LNCaP clone FGC (cell line): ENCODE results near the gene SEC14L1.

ENCODE experiments used
- DNase-seq: peaks from one replicate; pipeline ENCODE4 v3.0.0-alpha.2; 2011; ENCODE audit warnings: low read depth
- H3K4me3 ChIP-seq: 2 replicates; pipeline ENCODE4 v1.5.1; 2011; ENCODE audit warnings: mild to moderate bottlenecking, low read depth, low read length, control low read depth
- TF ChIP-seq, protein P1 (sequence below): IDR thresholded peaks from 2 replicates; pipeline ENCODE4 v1.5.1; 2012; ENCODE audit warnings: mild to moderate bottlenecking; ENCODE audit not compliant: control insufficient read depth, insufficient read depth; ENCODE audit errors: extremely low read depth

SEC14L1 gene

DNA sequence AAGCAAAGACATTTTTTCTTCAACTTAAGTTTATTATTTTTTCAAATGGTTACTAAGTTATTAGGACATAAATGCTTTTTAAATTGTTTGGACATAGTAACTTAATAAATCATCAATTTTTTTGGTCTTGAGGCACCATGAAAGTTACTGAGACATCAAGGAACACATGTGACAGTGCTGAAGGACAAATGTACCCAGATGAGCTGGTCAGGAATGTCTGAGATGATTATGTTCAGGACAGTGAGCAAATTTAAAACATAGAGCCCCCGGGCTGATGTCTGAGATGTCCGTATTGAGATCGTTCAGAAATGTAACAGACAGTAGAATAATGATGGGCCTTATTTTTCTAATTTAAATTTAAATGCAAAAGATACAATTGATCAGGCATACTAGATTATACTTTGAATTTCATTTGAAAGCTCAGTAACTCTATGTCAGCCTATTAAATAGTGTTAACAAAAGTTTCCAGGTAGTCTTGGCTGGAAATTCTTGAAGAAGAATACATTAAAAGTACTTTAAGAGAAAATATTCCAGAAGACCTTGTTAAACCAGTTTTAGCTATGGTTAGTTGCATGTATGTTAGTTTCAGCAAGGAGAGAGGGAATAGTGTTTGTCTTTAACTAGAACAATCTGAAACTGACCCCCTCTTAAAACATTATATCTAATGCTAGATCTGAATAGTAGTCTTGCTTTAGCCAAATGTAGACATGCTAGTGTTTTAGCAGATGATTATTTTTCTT is 36.4 kb downstream of the SEC14L1 start:
- TF ChIP-seq, protein P1, sequence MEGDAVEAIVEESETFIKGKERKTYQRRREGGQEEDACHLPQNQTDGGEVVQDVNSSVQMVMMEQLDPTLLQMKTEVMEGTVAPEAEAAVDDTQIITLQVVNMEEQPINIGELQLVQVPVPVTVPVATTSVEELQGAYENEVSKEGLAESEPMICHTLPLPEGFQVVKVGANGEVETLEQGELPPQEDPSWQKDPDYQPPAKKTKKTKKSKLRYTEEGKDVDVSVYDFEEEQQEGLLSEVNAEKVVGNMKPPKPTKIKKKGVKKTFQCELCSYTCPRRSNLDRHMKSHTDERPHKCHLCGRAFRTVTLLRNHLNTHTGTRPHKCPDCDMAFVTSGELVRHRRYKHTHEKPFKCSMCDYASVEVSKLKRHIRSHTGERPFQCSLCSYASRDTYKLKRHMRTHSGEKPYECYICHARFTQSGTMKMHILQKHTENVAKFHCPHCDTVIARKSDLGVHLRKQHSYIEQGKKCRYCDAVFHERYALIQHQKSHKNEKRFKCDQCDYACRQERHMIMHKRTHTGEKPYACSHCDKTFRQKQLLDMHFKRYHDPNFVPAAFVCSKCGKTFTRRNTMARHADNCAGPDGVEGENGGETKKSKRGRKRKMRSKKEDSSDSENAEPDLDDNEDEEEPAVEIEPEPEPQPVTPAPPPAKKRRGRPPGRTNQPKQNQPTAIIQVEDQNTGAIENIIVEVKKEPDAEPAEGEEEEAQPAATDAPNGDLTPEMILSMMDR, result no peak
- DNase-seq, result peak; percentile 50
- H3K4me3 ChIP-seq, result 0 out of 2 replicates have a peak overlapping the region, but pooled peaks have one; percentile 3

DNA sequence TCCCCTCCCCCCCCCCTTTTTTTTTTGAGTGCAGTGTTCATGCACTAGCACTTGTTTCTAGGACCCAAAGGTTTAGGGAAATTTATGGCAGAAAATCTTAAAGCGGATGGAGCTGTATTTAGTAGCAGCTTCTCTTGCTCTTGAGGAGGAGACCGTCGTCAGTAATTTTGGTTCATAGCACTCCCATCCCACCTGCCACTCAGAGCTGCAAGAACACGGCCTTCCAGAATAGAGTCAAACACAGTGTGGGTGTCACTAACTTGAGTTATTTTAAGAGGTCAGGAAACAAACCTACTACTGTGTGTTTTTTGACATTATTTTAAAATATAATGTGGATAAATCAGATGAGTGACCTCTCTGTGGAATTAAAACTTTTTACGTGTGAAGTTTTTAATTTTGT is 37.3 kb downstream of the SEC14L1 start:
- no peak for DNase-seq
- TF ChIP-seq, protein P1, result no peak
- no peak overlapping the region for H3K4me3 ChIP-seq

DNA sequence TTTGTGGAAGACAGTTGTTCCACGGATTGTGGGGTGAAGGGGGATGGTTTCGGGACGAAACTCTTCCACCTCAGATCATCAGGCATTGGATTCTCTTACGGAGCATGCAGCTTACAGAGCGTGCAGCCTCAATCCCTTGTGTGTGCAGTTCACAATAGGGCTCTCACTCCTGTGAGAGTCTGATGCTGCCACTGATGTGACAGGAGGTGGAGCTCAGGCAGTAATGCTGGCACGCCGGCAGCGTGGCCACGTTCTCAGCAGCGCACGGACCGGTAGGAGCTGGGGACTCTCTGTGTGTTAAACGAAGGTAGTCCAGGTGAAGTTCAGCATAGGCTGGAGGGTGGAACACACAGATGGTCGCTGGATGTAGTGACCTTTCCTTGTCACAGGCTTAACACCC is 37.8 kb downstream of the SEC14L1 start:
- no peak for DNase-seq
- no peak overlapping the region for H3K4me3 ChIP-seq
- TF ChIP-seq, protein P1, result no peak

DNA sequence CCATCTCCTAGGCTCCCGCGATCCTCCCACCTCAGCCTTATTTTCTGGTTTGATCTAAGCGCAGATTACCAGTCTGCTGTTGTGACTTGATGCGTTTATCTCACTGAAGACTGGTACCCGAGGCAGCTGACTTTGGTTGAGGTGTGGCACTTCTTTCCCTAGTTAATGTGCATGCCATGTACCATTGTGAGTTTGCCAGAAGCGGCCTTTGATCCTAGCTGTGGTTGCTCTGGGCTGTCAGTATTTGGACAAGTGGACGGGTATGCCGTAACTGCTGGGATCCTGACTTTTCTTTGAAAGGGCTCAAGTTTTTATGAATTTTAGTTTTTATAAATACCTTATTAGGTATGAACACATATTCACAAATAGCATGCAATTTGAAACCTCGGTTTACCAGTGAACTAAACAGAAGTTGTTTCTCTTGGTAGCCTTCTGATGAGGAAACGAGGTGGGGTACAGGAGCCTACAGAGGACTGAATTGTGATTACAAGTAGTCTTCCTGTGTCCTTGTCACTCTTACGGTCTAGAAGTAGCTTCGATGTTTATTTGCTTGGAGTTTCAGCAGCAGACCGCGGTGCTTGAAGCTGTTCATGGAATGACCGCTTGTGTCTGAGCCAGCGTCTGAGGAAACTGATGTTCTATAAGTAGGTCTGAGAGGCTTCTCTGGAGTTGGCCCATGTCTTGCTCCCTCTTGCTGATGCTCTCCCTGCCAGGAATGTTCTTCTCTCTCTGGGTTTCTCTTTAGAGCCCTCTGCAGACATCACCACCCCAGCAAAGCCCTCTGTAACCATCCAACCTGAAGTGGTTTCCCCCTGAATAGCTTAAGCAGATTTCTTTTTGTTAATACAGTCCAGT is 40.0 kb downstream of the SEC14L1 start:
- TF ChIP-seq, protein P1, result no peak
- no peak overlapping the region for H3K4me3 ChIP-seq
- DNase-seq, result no peak

DNA sequence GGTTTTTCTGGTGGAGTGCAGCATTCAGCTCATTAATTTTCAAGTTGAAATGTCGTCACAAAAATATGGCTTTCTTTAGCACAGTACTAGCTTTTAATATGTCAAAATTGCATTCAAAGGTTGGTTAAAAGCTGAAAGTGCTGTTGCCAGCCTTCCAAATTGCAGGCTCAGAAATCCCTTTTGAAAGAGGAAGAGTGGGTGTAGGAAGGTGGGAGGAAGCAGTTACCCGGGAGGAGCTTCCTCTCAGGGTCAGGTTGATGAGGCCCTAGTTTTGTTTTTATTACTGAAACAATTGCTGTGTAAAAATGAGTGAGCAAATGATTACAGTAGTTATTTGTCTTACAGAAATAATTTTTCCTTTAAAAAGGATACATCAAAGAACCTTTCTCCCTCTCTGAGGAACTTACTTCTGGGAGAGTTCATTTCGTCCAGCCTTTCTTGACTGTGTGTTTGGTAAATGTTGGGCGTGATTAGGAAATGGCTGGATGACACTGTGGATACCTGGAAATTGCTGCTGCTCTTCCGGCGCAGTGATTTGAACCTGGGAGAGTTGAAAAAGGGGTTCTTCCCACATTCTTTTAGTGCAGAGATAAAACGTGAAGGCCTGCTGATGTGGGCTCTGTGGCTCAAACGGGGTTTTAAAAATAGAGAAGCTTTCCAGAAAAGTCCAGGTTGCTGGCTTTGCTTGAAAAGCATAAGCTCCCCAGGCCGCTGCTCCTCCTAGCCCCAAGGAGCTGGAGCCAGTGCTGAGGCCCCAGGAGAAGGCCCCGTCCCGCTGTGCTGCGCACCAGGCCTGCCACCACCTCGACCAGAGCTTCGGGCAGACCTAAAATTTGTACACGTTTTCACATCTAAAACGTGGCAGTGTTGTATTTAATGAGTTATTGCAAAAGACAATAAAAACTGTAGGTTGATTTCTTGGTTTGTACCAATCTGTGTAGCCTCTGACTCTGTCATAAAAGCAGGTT is 41.7 kb downstream of the SEC14L1 start:
- no peak for DNase-seq
- H3K4me3 ChIP-seq, result no peak overlapping the region
- TF ChIP-seq, protein P1, result no peak

DNA sequence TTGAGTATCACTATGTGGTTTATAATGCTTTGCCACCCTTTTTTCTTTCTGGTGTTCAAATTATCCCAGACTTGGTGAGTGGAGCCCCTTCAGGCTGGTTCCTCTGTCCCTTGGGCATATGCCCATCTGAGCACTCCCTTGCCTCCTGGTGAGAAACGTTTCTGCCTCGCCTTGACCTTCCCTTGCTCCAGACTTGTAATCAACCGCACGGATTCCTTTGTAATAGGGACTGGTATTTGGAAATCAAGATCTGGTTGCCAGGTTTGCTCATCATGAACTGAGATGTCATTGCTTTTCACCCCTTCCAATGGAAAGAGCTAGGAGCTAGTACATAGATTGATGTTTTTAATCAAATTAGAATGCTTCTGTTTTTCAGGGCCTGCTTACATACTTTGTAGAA is 43.7 kb downstream of the SEC14L1 start:
- H3K4me3 ChIP-seq, result no peak overlapping the region
- DNase-seq, result no peak
- TF ChIP-seq, protein P1, result no peak
